ENCODE measurements around the gene BCHE.

DNA sequence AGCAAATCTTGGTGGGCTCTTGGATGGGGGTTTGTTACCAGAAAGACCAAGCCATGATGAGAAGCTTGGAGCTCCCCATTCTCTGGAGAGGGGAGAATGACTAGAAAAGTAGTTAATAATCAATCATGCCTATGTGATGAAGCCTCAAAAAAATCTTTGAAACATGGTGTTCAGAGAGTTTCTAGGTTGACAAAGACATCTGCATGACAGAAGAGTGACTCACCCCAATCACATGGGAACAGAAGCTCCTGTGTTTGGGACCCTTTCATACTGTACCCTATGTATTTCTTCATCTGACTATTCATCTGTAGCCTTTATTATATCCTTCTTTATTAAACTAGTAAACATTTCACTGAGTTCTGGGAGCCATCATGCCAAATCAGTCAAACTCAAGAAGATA is 87.4 kb downstream of the BCHE start:
- TF ChIP-seq POLR2A (IDR thresholded peaks at IDR 0.05; ENCODE audit: extremely low read depth, insufficient read length): no peak
- TF ChIP-seq, protein P1, sequence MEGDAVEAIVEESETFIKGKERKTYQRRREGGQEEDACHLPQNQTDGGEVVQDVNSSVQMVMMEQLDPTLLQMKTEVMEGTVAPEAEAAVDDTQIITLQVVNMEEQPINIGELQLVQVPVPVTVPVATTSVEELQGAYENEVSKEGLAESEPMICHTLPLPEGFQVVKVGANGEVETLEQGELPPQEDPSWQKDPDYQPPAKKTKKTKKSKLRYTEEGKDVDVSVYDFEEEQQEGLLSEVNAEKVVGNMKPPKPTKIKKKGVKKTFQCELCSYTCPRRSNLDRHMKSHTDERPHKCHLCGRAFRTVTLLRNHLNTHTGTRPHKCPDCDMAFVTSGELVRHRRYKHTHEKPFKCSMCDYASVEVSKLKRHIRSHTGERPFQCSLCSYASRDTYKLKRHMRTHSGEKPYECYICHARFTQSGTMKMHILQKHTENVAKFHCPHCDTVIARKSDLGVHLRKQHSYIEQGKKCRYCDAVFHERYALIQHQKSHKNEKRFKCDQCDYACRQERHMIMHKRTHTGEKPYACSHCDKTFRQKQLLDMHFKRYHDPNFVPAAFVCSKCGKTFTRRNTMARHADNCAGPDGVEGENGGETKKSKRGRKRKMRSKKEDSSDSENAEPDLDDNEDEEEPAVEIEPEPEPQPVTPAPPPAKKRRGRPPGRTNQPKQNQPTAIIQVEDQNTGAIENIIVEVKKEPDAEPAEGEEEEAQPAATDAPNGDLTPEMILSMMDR (IDR thresholded peaks at IDR 0.05; ENCODE audit: low read depth, low read length): no peak

Measured in NB4 (cell line).